Measurements from ENCODE around the gene RTN4R. TPM values are rescaled to one million over a fixed set of nuclear protein-coding genes. Genes with fewer than 3 reads are reported as not detected.
A peak's percentile ranks its signal among the peaks of the same experiment; 100 is the strongest.

Gene RTN4R
- total and polyA plus RNA-seq, 9 of the 15 experiments (the other 6 are each of a cell fraction or from before 2014, with no cell fraction given), result 0.04 to 2.8 (median 1.4) TPM; not detected in 3

DNA sequence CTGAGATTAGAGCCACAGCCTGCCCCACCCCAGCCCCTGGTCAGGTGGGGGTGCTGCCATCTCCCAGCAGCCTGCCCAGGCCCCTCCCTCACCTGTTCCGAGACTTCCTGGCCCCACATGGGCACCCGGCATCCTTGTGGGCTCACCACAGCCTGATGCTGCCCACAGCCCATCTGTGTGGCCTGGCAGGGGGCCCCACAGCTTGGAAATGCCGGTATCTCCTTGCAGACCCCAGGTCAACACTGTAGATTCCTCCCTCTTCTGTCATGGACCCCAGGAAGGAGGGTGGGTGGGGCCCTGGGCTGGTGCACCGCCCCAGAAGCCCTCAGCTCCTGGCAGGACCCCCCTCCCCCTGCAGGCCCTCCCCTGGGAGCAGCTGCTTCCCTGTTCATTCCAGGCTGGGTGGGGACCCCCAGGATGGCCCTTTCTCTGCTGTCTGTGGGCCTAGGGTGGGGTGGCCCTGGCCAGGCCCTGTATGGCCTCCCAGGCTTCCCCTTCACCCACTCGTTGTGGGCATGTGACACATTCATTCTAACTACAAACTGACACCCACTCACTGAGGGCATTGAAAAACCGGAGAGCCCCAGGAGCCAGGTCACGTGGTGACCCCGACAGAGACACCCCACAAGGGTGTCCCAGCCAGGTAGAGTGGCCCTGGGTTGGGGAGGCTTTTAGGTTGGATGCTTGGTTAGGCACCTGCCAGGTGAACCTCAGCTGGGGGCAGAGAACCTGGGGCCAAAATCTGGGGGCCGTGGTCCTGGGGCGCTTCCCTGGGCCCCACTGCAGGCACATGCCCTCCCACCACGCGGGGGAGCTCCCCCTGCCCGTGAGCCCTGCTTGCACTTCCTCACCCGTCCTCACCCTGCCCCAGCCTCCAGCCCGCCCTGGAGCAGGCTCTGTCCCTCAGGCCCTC is 73.2 kb downstream of the RTN4R start (continued):
- TF ChIP-seq, protein P1, sequence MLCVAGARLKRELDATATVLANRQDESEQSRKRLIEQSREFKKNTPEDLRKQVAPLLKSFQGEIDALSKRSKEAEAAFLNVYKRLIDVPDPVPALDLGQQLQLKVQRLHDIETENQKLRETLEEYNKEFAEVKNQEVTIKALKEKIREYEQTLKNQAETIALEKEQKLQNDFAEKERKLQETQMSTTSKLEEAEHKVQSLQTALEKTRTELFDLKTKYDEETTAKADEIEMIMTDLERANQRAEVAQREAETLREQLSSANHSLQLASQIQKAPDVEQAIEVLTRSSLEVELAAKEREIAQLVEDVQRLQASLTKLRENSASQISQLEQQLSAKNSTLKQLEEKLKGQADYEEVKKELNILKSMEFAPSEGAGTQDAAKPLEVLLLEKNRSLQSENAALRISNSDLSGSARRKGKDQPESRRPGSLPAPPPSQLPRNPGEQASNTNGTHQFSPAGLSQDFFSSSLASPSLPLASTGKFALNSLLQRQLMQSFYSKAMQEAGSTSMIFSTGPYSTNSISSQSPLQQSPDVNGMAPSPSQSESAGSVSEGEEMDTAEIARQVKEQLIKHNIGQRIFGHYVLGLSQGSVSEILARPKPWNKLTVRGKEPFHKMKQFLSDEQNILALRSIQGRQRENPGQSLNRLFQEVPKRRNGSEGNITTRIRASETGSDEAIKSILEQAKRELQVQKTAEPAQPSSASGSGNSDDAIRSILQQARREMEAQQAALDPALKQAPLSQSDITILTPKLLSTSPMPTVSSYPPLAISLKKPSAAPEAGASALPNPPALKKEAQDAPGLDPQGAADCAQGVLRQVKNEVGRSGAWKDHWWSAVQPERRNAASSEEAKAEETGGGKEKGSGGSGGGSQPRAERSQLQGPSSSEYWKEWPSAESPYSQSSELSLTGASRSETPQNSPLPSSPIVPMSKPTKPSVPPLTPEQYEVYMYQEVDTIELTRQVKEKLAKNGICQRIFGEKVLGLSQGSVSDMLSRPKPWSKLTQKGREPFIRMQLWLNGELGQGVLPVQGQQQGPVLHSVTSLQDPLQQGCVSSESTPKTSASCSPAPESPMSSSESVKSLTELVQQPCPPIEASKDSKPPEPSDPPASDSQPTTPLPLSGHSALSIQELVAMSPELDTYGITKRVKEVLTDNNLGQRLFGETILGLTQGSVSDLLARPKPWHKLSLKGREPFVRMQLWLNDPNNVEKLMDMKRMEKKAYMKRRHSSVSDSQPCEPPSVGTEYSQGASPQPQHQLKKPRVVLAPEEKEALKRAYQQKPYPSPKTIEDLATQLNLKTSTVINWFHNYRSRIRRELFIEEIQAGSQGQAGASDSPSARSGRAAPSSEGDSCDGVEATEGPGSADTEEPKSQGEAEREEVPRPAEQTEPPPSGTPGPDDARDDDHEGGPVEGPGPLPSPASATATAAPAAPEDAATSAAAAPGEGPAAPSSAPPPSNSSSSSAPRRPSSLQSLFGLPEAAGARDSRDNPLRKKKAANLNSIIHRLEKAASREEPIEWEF (CRISPR knock-in tag; IDR thresholded peaks at IDR 0.05), result no peak
- TF ChIP-seq CSDE1 (IDR thresholded peaks at IDR 0.05), result no peak
- no peak for TF ChIP-seq CEBPG (CRISPR knock-in tag; IDR thresholded peaks at IDR 0.05)
- no peak for TF ChIP-seq CEBPG (tag; conservative IDR thresholded peaks at IDR 0.05 in 1 of 2, IDR thresholded peaks at IDR 0.05 in 1 of 2)
- TF ChIP-seq NBN (IDR thresholded peaks at IDR 0.05; ENCODE audit: low read depth), result no peak
- no peak for TF ChIP-seq ZNF224 (CRISPR knock-in tag; IDR thresholded peaks at IDR 0.05)
- no peak for TF ChIP-seq ZNF354B (CRISPR knock-in tag; IDR thresholded peaks at IDR 0.05)
- TF ChIP-seq, protein P2, sequence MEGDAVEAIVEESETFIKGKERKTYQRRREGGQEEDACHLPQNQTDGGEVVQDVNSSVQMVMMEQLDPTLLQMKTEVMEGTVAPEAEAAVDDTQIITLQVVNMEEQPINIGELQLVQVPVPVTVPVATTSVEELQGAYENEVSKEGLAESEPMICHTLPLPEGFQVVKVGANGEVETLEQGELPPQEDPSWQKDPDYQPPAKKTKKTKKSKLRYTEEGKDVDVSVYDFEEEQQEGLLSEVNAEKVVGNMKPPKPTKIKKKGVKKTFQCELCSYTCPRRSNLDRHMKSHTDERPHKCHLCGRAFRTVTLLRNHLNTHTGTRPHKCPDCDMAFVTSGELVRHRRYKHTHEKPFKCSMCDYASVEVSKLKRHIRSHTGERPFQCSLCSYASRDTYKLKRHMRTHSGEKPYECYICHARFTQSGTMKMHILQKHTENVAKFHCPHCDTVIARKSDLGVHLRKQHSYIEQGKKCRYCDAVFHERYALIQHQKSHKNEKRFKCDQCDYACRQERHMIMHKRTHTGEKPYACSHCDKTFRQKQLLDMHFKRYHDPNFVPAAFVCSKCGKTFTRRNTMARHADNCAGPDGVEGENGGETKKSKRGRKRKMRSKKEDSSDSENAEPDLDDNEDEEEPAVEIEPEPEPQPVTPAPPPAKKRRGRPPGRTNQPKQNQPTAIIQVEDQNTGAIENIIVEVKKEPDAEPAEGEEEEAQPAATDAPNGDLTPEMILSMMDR (IDR thresholded peaks at IDR 0.05 in 2 of 3, conservative IDR thresholded peaks at IDR 0.05 in 1 of 3; ENCODE audit: insufficient read depth in 2 of 3, low read depth in 1 of 3, low read length in 3 of 3), result peak; percentile 29 to 57 (median 39); a peak in 5 of 6 replicates
- no peak for TF ChIP-seq BMI1 (IDR thresholded peaks at IDR 0.05; ENCODE audit: low read length)
- TF ChIP-seq, protein P3, sequence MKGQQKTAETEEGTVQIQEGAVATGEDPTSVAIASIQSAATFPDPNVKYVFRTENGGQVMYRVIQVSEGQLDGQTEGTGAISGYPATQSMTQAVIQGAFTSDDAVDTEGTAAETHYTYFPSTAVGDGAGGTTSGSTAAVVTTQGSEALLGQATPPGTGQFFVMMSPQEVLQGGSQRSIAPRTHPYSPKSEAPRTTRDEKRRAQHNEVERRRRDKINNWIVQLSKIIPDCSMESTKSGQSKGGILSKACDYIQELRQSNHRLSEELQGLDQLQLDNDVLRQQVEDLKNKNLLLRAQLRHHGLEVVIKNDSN (CRISPR knock-in tag; IDR thresholded peaks at IDR 0.05), result peak; percentile 80
- no peak for TF ChIP-seq HIVEP1 (CRISPR knock-in tag; IDR thresholded peaks at IDR 0.05)
- peak; percentile 67; the same call in 1 of the 2 replicates for TF ChIP-seq SPI1 (IDR thresholded peaks at IDR 0.05; ENCODE audit: borderline replicate concordance, low read depth, low read length)
- no peak for TF ChIP-seq ZNF212 (CRISPR knock-in tag; IDR thresholded peaks at IDR 0.05)
- no peak for TF ChIP-seq ZC3H11A (IDR thresholded peaks at IDR 0.05; ENCODE audit: low read depth, low read length)
- TF ChIP-seq RAD51 (IDR thresholded peaks at IDR 0.05; ENCODE audit: borderline replicate concordance, low read depth), result peak; percentile 77
- TF ChIP-seq FOXA1 (IDR thresholded peaks at IDR 0.05; ENCODE audit: borderline replicate concordance), result no peak

All from K562 (cell line).